Calu3 (cell line): ENCODE data around the gene AK2. TPM values are rescaled to one million over a fixed set of nuclear protein-coding genes. Genes with fewer than 3 reads are reported as not detected.

Experiments used
- BruUV-seq: library from RNA; stranded (reverse); fragments of 400-500 nt; replicated peaks from 2 replicates; lab custom pipeline; 2021; lab: Mats Ljungman, UMichigan
- CTCF ChIA-PET: fragments of 300-600 bp; sonication (Branson Sonifier 250); formaldehyde crosslinking; loops from one replicate; lab custom pipeline; 2022; ENCODE audit warnings: antibody characterized with exemption; lab: Charles Lee
- DNase-seq: peaks from one replicate; pipeline ENCODE4 v3.0.0; 2022
- H3K27ac Mint-ChIP-seq: one replicate; pipeline ENCODE4 v1.8.0; 2022; ENCODE audit warnings: mixed read lengths; ENCODE audit not compliant: unreplicated experiment
- H3K27me3 Mint-ChIP-seq: one replicate; pipeline ENCODE4 v1.8.0; 2022; ENCODE audit warnings: mixed read lengths; ENCODE audit not compliant: unreplicated experiment
- H3K36me3 Mint-ChIP-seq: one replicate; pipeline ENCODE4 v1.8.0; 2022; ENCODE audit warnings: mild to moderate bottlenecking, moderate library complexity, mixed read lengths; ENCODE audit not compliant: insufficient read depth, unreplicated experiment
- H3K4me1 Mint-ChIP-seq: one replicate; pipeline ENCODE4 v1.8.0; 2022; ENCODE audit warnings: mild to moderate bottlenecking, low read depth, mixed read lengths; ENCODE audit not compliant: unreplicated experiment
- H3K4me3 Mint-ChIP-seq: one replicate; pipeline ENCODE4 v1.8.0; 2022; ENCODE audit warnings: mild to moderate bottlenecking, low read depth, moderate library complexity, mixed read lengths; ENCODE audit not compliant: unreplicated experiment
- H3K9me3 Mint-ChIP-seq: one replicate; pipeline ENCODE4 v1.8.0; 2022; ENCODE audit warnings: low read depth, mixed read lengths; ENCODE audit not compliant: unreplicated experiment
- CTCF ChIP-seq: fragments of 200-600 bp; IDR thresholded peaks from one replicate; pipeline ENCODE4 v1.8.0; 2022; ENCODE audit warnings: antibody characterized with exemption; ENCODE audit not compliant: unreplicated experiment
- intact Hi-C: fragments of 100-400 bp; cut with micrococcal nuclease; formaldehyde crosslinking; loops from one replicate; pipeline ENCODE4 v1.10.0; 2022; ENCODE audit not compliant: unreplicated experiment
- total RNA-seq: library from RNA; stranded (reverse); gene quantifications from 2 replicates; pipeline ENCODE4 v1.2.3, GENCODE V29; 2022

AK2 gene
- total RNA-seq, 1 experiment from 2014 or later = 226 TPM

DNA sequence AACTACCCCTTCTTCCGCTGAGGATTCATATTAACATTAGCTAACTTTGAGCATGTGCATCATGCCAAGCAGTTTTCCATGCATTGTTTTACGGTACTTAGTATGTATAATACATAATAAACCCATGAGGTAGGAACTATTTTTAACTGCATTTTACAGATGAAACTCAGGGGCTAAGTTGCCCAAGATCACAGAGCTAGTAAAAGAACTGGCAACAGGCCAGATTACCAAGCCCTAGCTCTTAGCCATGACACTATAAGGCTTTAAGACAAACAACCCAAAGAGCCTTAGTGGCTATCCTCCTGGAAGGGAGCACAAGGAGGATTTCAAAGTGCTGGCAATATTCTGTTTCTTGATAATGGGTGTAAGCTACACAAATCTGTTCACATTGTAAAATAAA lies 6.1 kb downstream of the AK2 start:
- Mint-ChIP-seq H3K4me3 (no peak overlapping the region), H3K9me3 (no peaks in the 10 kb centered on the region), H3K36me3 (peaks cover 30% of the 10 kb centered on the region), H3K27me3 (no peaks in the 10 kb centered on the region), H3K27ac (no peak overlapping the region), H3K4me1 (peaks cover 34% of the 10 kb centered on the region)
- no TSS peak for BruUV-seq
- DNase-seq = no peak
- CTCF ChIA-PET = interaction anchor here (0.6 kb wide), 2 partner anchors 49 to 739 kb away, joined by 3 to 5 read pairs; partner anchors contain the start of gene HDAC1
- intact Hi-C loops = no loop called here
- TF ChIP-seq CTCF = no peak

DNA sequence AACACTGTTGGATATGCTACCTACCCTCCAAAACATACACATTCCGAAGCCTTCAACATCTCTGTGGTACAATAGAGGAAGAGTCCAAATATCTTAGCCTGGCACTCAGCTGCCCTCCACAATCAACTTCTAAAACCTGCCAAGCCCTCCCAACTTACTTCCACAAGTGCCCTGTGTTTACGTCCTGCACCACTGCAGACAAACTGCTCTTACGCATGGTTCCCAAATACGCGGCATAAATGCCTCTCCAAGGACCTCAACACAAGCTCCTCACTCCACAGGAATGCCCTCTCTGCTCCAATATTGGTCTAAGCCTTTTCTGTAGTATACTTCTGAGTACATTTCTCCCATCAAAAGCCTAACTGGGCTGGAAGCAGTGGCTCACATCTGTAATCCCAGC lies 6.8 kb downstream of the AK2 start:
- H3K9me3 Mint-ChIP-seq = no peaks in the 10 kb centered on the region
- H3K27me3 Mint-ChIP-seq = no peaks in the 10 kb centered on the region
- BruUV-seq = no TSS peak

DNA sequence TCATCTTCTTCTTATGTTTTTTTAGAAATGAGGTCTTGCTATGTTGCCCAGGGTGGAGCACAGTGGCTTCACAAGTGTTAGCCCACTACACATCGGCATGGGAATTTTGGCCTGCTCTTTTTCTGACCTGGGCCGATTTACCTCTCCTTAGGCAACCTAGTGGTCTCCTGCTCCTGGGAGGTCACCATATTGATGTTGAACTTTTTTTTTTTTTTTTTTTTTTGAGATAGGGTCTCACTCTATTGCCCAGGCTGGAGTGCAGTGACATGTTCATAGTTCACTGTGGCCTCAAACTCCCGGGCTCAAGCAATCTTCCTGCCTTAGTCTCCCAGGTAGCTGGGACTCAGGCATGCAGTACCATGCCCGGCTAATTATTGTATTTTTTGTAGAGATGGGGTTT lies 7.5 kb downstream of the AK2 start:
- Mint-ChIP-seq H3K27ac (no peak overlapping the region), H3K4me1 (peaks cover 29% of the 10 kb centered on the region), H3K27me3 (no peaks in the 10 kb centered on the region), H3K4me3 (no peak overlapping the region), H3K36me3 (peaks cover 23% of the 10 kb centered on the region), H3K9me3 (no peaks in the 10 kb centered on the region)
- BruUV-seq = no TSS peak
- no peak for TF ChIP-seq CTCF
- CTCF ChIA-PET = no interaction called here
- intact Hi-C loops = no loop called here
- no peak for DNase-seq

More for the DNA sequence above, 6.8 kb downstream of the AK2 start:
- no peak for DNase-seq
- H3K36me3 Mint-ChIP-seq = peaks cover 23% of the 10 kb centered on the region
- H3K27ac Mint-ChIP-seq = no peak overlapping the region
- H3K4me3 Mint-ChIP-seq = no peak overlapping the region
- peaks cover 33% of the 10 kb centered on the region for H3K4me1 Mint-ChIP-seq
- no peak for TF ChIP-seq CTCF
- intact Hi-C loops = no loop called here
- CTCF ChIA-PET = interaction anchor here (0.6 kb wide), 1 partner anchor 49 kb away, joined by 3 read pairs; no protein-coding TSS in a partner anchor

- H3K9me3 Mint-ChIP-seq = no peaks in the 10 kb centered on the region
- no peak for TF ChIP-seq CTCF
- no TSS peak for BruUV-seq
- peaks cover 11% of the 10 kb centered on the region for H3K4me1 Mint-ChIP-seq
- H3K4me3 Mint-ChIP-seq = no peak overlapping the region
- H3K27ac Mint-ChIP-seq = no peak overlapping the region
- DNase-seq = no peak
- CTCF ChIA-PET = interaction anchor here (0.8 kb wide), 1 partner anchor 36 kb away, joined by 3 read pairs; no protein-coding TSS in a partner anchor
- no peaks in the 10 kb centered on the region for H3K27me3 Mint-ChIP-seq
- H3K36me3 Mint-ChIP-seq = peaks cover 43% of the 10 kb centered on the region
- intact Hi-C loops = no loop called here
These were observed 10.9 kb downstream of the AK2 start for GRCh38 chr1:33025761-33026160.
